T follicular helper cell (primary cell): ENCODE measurements around the gene S100A5.

ENCODE experiments used
- DNase-seq: peaks from one replicate; pipeline ENCODE4 v3.0.0-alpha.2; 2020; ENCODE audit warnings: low read depth

Gene S100A5

GRCh38 chr1:153506831-153507413, 33.8 kb downstream of the S100A5 start:
- DNase-seq: no peak

- DNase-seq: no peak
Observed at GRCh38 chr1:153506386-153506785, 34.3 kb downstream of the S100A5 start.

DNA sequence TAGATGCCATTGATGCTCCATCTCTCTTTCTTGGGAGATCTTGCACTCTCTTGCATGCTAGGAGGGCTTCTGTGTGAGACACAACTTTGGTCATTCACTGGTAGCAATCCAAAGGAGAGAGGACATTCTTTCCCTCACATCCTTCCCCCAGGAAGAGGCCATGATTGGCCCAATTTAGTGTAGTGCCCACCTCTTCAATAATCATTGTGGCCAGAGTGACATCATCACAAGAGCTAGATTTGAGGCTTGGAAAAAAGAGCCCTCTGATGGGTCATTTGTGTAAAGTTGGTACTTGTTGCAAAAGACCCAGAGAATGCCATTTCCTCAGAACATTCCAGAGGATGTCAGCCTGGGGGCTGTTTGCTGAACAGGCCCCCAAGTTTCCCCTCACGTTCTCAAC, 35.2 kb downstream of the S100A5 start:
- DNase-seq: no peak

DNA sequence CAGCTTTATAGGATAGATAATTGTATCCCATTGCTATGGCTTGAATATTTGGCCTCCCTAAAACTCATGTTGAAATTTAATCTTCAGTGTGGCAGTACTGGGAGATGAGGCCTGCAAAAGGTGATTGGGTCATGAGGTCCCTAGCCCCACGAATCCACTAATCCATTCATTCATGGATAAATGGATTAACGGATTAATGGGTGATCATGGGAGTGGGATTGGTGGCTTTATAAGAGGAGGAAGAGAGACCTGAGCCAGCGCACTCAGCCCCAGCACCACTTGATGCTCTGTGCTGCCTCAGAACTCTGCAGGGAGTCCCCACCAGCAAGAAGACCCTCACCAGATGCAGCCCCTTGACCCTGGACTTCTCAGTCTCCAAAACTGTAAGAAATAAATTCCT, 37.0 kb downstream of the S100A5 start:
- DNase-seq: no peak

- DNase-seq: no peak
Observed at GRCh38 chr1:153498746-153499145, 42.0 kb downstream of the S100A5 start.

DNA sequence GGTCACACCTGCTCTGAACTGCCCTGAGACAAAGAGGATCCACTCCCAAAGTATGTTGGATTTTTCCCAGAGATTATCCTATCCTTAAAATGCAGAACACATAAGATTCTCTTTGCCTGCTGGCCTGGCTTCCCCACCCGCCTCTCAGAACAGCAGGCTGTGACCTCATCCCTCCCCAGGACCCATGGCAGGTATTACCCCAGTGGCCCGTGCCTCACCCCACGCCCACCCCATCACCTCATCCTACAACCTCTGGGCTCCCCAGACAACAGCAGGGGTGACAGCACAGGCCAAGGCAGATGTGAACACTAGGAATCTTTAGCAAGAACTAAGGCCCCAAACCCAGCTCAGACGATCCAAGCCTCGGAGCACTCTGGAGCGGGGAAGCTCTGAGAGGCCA, 45.2 kb downstream of the S100A5 start:
- DNase-seq: no peak

- DNase-seq: peak; percentile 61
Observed at GRCh38 chr1:153494976-153495535, 45.7 kb downstream of the S100A5 start.

GRCh38 chr1:153493343-153493960, 47.3 kb downstream of the S100A5 start:
- DNase-seq: no peak

DNA sequence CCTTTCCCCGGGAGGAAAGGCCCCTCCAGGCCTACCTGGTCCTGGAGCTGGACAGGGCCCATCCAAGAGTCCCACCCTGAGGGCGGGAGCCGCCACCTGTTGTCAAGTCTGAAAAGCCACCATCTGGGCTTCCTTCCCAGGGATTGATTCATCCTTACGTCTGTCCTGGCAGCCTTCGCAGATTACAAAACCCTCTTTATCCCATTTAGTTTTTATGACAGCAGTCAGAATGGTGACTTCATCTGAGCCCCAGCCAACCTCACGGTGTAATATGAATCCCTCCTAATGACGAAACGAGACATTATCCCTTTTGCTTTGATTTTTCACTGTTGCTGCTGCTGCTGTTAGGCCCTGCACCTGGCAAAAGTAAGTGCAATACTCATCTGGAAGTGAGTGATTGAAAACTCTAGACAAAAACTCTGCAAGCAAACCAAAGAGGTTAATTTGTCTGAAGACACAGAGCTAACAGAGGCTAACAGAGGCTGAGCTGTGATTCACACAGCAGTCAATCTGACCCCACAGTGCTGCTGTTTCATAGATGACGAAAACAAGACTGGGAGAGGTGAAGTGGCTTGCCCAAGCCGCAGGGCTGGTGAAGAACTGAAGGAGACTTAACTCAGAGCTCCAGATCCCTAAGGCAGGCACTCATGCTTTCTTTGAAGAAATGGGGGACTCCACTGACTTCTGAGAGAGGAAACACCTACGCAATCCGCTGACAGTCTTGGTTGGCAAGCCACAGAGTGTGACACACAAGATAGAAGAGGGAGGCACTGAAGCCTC, 50.3 kb downstream of the S100A5 start:
- no peak for DNase-seq

GRCh38 chr1:153488731-153489130, 52.0 kb downstream of the S100A5 start:
- no peak for DNase-seq

GRCh38 chr1:153487707-153488106, 53.0 kb downstream of the S100A5 start:
- DNase-seq: no peak
